A549 (cell line): ENCODE measurements around the gene OPRL1.

Experiments used
- BHLHE40 ChIP-seq: IDR thresholded peaks from 2 replicates; pipeline ENCODE4 v1.6.1; 2012; ENCODE audit warnings: low read depth, low read length, inconsistent platforms
- CHD2 ChIP-seq: fragments of 150-350 bp; IDR thresholded peaks from 2 replicates; pipeline ENCODE4 v1.6.1; 2014; ENCODE audit warnings: low read length; ENCODE audit not compliant: partially characterized antibody
- HMGXB4 ChIP-seq: fragments of 250-450 bp; sonication (Bioruptor Pico); IDR thresholded peaks from 2 replicates; pipeline ENCODE4 v1.5.0; 2021; ENCODE audit warnings: mild to moderate bottlenecking, moderate library complexity, borderline replicate concordance
- NR3C1 ChIP-seq: fragments of >200 bp; sonication (Bioruptor Twin); formaldehyde crosslinking; IDR thresholded peaks from 3 replicates; pipeline ENCODE4 v1.6.1; 2017
- POLR2A ChIP-seq: IDR thresholded peaks from 2 replicates; pipeline ENCODE4 v1.6.1; 2012; ENCODE audit warnings: mild to moderate bottlenecking, low read length
- REST ChIP-seq: fragments of 200-600 bp; sonication (generic); IDR thresholded peaks from 2 replicates; pipeline ENCODE4 v1.6.1; 2016; ENCODE audit warnings: antibody characterized with exemption, mild to moderate bottlenecking, moderate library complexity
- RFX5 ChIP-seq: fragments of 450-650 bp; IDR thresholded peaks from 2 replicates; pipeline ENCODE4 v1.7.1; 2014; ENCODE audit warnings: antibody characterized with exemption, mild to moderate bottlenecking, moderate library complexity
- TF ChIP-seq, protein P1 (sequence below): fragments of >200 bp; sonication (Bioruptor Twin); formaldehyde crosslinking; IDR thresholded peaks from 3 replicates; pipeline ENCODE4 v1.5.1; 2016
- TF ChIP-seq, protein P2 (sequence below): fragments of 450-650 bp; IDR thresholded peaks from 2 replicates; pipeline ENCODE4 v1.6.1; 2014; ENCODE audit warnings: antibody characterized with exemption

DNA sequence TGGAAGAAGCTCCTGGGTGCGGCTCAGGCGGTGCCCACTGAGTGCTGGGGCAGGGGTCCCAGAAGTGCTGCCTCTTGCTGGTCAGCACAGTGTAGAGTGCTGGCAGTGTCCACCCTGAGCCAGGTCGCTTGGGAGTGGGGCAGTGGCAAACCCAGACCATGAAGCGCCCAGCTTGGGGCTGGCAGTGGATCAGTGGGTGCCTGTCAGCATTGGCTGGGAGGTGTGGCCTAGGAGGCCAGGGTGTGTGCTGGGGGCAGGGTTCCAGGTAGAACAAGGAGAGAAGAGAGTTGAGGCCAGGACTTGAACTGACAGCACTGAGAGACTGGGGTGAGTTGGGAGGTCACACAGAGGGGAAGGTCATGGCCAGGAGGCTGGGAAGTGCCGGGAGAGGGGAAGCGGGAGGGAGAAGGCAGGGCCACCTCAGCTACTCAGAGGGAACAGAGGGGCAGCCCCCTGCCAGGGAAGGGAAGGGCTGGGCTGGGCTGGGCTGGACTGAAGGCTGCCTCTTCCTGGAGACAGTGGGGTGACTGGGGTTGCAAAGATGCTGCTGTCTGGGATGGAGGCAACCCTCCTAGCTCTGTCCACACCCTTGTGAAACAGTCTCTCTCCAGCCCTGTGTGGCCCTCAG lies 12.8 kb upstream of the OPRL1 start:
- TF ChIP-seq, protein P1, sequence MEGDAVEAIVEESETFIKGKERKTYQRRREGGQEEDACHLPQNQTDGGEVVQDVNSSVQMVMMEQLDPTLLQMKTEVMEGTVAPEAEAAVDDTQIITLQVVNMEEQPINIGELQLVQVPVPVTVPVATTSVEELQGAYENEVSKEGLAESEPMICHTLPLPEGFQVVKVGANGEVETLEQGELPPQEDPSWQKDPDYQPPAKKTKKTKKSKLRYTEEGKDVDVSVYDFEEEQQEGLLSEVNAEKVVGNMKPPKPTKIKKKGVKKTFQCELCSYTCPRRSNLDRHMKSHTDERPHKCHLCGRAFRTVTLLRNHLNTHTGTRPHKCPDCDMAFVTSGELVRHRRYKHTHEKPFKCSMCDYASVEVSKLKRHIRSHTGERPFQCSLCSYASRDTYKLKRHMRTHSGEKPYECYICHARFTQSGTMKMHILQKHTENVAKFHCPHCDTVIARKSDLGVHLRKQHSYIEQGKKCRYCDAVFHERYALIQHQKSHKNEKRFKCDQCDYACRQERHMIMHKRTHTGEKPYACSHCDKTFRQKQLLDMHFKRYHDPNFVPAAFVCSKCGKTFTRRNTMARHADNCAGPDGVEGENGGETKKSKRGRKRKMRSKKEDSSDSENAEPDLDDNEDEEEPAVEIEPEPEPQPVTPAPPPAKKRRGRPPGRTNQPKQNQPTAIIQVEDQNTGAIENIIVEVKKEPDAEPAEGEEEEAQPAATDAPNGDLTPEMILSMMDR = no peak
- no peak for TF ChIP-seq CHD2
- TF ChIP-seq HMGXB4 = no peak
- no peak for TF ChIP-seq RFX5
- TF ChIP-seq POLR2A = no peak
- no peak for TF ChIP-seq BHLHE40
- TF ChIP-seq NR3C1 = no peak
- TF ChIP-seq REST = no peak
- TF ChIP-seq, protein P2, sequence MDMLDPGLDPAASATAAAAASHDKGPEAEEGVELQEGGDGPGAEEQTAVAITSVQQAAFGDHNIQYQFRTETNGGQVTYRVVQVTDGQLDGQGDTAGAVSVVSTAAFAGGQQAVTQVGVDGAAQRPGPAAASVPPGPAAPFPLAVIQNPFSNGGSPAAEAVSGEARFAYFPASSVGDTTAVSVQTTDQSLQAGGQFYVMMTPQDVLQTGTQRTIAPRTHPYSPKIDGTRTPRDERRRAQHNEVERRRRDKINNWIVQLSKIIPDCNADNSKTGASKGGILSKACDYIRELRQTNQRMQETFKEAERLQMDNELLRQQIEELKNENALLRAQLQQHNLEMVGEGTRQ = no peak
